Mesenchymal stem cell (in vitro differentiated cells and primary cell): ENCODE measurements around the gene SNED1.

Experiments
- DNase-seq: peaks from one replicate; pipeline ENCODE4 v3.0.0-alpha.2; 2013
- H2AFZ ChIP-seq: one replicate; pipeline ENCODE4 v1.6.1; 2013; ENCODE audit warnings: low read depth, mild to moderate bottlenecking, control low read depth, inconsistent platforms, low read length, moderate library complexity
- H2AK5ac ChIP-seq: 2 replicates; pipeline ENCODE4 v1.6.1; 2013; ENCODE audit warnings: low read length, moderate library complexity, mild to moderate bottlenecking, inconsistent platforms; ENCODE audit not compliant: severe bottlenecking
- H2BK120ac ChIP-seq: one replicate; pipeline ENCODE4 v1.6.1; 2013; ENCODE audit warnings: low read depth, mild to moderate bottlenecking, inconsistent platforms, low read length, moderate library complexity
- H2BK12ac ChIP-seq, 2 experiments: one replicate each; pipeline ENCODE4 v1.6.1; 2013; ENCODE audit warnings: inconsistent platforms in 2 of 2, low read length in 2 of 2, mild to moderate bottlenecking in 2 of 2, moderate library complexity in 2 of 2, control low read depth in 1 of 2
- H2BK15ac ChIP-seq: one replicate; pipeline ENCODE4 v1.6.1; 2013; ENCODE audit warnings: mild to moderate bottlenecking, low read depth, inconsistent platforms; ENCODE audit not compliant: poor library complexity, severe bottlenecking
- H2BK5ac ChIP-seq: 2 replicates; pipeline ENCODE4 v1.6.1; 2013; ENCODE audit warnings: low read depth, mild to moderate bottlenecking, low read length, control low read depth, inconsistent platforms; ENCODE audit not compliant: poor library complexity, severe bottlenecking
- H3K14ac ChIP-seq, 2 experiments: one replicate each; pipeline ENCODE4 v1.6.1; 2013; ENCODE audit warnings: inconsistent platforms in 2 of 2, low read length in 2 of 2, control low read depth in 1 of 2, mild to moderate bottlenecking in 1 of 2, moderate library complexity in 1 of 2
- H3K18ac ChIP-seq, 2 experiments: one replicate each; pipeline ENCODE4 v1.6.1; 2013; ENCODE audit warnings: inconsistent platforms in 2 of 2, low read length in 2 of 2, control low read depth in 1 of 2, low read depth in 1 of 2, mild to moderate bottlenecking in 1 of 2
- H3K23ac ChIP-seq, 2 experiments: one replicate each; pipeline ENCODE4 v1.6.1; 2013; ENCODE audit warnings: inconsistent platforms in 2 of 2, low read length in 2 of 2, mild to moderate bottlenecking in 2 of 2, moderate library complexity in 2 of 2, control low read depth in 1 of 2
- H3K27ac ChIP-seq: 2 replicates; pipeline ENCODE4 v1.5.1; 2013; ENCODE audit warnings: mild to moderate bottlenecking, moderate library complexity, low read length, control low read depth, inconsistent platforms; ENCODE audit not compliant: poor library complexity, severe bottlenecking
- H3K27me3 ChIP-seq, 2 experiments: 2 replicates each; pipeline versions ENCODE4 v1.6.1 to v1.7.0; 2013; ENCODE audit warnings: low read length in 2 of 2, mild to moderate bottlenecking in 2 of 2, moderate library complexity in 2 of 2, control low read depth in 1 of 2, inconsistent platforms in 1 of 2; ENCODE audit not compliant: control insufficient read depth in 1 of 2, insufficient read depth in 1 of 2
- H3K36me3 ChIP-seq, 2 experiments: 2 replicates each; pipeline versions ENCODE4 v1.6.1 to v1.7.0; 2013; ENCODE audit warnings: low read length in 2 of 2, control low read depth in 1 of 2, inconsistent platforms in 1 of 2, low read depth in 1 of 2, mild to moderate bottlenecking in 1 of 2; ENCODE audit not compliant: insufficient read depth in 2 of 2, control insufficient read depth in 1 of 2
- H3K4ac ChIP-seq, 2 experiments: one replicate each; pipeline ENCODE4 v1.6.1; 2013; ENCODE audit warnings: inconsistent platforms in 2 of 2, low read length in 2 of 2, mild to moderate bottlenecking in 2 of 2, moderate library complexity in 2 of 2, control low read depth in 1 of 2, low read depth in 1 of 2
- H3K4me1 ChIP-seq: 2 replicates; pipeline ENCODE4 v1.6.1; 2013; ENCODE audit warnings: low read depth, low read length, control low read depth; ENCODE audit not compliant: control insufficient read depth, insufficient read depth
- H3K4me2 ChIP-seq: 2 replicates; pipeline ENCODE4 v1.6.1; 2013; ENCODE audit warnings: low read length, mild to moderate bottlenecking, inconsistent platforms; ENCODE audit not compliant: poor library complexity, severe bottlenecking
- H3K4me3 ChIP-seq, 2 experiments: 2 replicates each; pipeline versions ENCODE4 v1.5.1 to v1.7.0; 2013; ENCODE audit warnings: low read length in 2 of 2, mild to moderate bottlenecking in 2 of 2, control low read depth in 1 of 2, low read depth in 1 of 2; ENCODE audit not compliant: insufficient read depth in 1 of 2
- H3K79me1 ChIP-seq: replicated peaks from 2 replicates; pipeline ENCODE4 v1.6.1; 2013; ENCODE audit warnings: mild to moderate bottlenecking, control low read depth, low read length, inconsistent platforms; ENCODE audit not compliant: poor library complexity, severe bottlenecking
- H3K9ac ChIP-seq: 2 replicates; pipeline ENCODE4 v1.7.0; 2013; ENCODE audit warnings: mild to moderate bottlenecking, low read length, moderate library complexity
- H3K9me3 ChIP-seq: 2 replicates; pipeline ENCODE4 v1.7.0; 2013; ENCODE audit warnings: mild to moderate bottlenecking, low read length; ENCODE audit not compliant: control insufficient read depth
- H4K8ac ChIP-seq: one replicate; pipeline ENCODE4 v1.6.1; 2013; ENCODE audit warnings: inconsistent platforms, mild to moderate bottlenecking, low read length, moderate library complexity
- H4K91ac ChIP-seq: one replicate; pipeline ENCODE4 v1.6.1; 2013; ENCODE audit warnings: mild to moderate bottlenecking, low read length, inconsistent platforms
- WGBS: methylation state at CpG from one replicate; pipeline ENCODE4 v1.1.7; 2013; ENCODE audit warnings: mixed read lengths; 5-methylcytosine and 5-hydroxymethylcytosine counted together

The SNED1 gene

DNA sequence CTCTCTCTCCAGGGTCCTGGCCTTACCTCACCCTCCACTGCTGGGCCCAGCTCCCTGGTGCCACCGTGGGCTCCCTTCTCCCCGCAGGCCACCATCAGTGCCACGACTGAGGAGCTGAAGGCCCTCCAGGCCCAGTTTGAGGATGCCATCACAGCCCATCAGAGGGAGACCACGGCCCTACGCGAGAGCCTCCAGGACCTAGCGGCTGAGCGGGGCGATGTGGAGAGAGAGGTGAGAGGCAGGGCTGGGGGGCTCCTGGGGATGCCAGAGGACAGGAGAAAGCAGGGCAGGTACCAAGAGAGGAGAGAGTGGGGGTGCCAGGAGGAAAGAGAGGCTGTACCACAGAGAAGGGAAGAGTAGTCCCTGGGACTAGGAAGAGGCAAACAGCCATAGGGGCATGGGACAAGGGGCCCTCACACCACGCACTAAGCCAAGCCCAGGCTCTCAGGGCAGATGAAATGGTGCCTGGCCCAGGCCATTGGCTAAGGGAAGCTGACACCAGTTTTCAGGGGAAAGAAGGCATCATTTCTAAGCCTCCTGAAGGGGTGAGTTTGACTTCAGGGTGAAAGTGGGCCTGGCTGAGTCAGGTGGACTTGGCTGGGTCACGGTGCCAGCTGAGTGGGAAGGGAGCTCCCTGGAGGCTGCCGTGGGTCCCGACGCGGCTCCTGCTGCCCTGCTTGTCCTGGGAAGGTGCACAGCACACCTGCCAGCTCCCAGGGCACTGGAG, 39.0 kb upstream of the SNED1 start:
- H2BK120ac ChIP-seq, result peak overlapping the region; percentile 27
- H3K27me3 ChIP-seq, result peaks cover 3 to 23% of the 10 kb centered on the region in 2 experiments
- H3K36me3 ChIP-seq, result no peaks in the 10 kb centered on the region
- H2AK5ac ChIP-seq, result no peak overlapping the region
- DNase-seq, result no peak
- H3K9me3 ChIP-seq, result no peaks in the 10 kb centered on the region
- H3K4ac ChIP-seq, result peak overlapping the region; percentile 53 to 75
- WGBS, result 95% methylated on average over 14 of the region's 15 CpGs
- peak overlapping the region; percentile 65 to 82 for H2BK12ac ChIP-seq
- peak overlapping the region in 1 of 2 experiments; percentile 94 for H3K23ac ChIP-seq
- no peaks in the 10 kb centered on the region for H3K79me1 ChIP-seq
- H3K14ac ChIP-seq, result peak overlapping the region in 1 of 2 experiments; percentile 61
- no peak overlapping the region for H3K4me2 ChIP-seq
- peak overlapping the region; percentile 84 for H4K8ac ChIP-seq
- H2AFZ ChIP-seq, result no peak overlapping the region
- peaks cover 6% of the 10 kb centered on the region for H3K4me1 ChIP-seq
- no peak overlapping the region for H2BK5ac ChIP-seq
- no peak overlapping the region for H3K4me3 ChIP-seq
- H3K18ac ChIP-seq, result peak overlapping the region; percentile 45 to 90
- H4K91ac ChIP-seq, result peak overlapping the region; percentile 92
- no peak overlapping the region for H3K27ac ChIP-seq
- peak overlapping the region; percentile 64 for H2BK15ac ChIP-seq
- no peak overlapping the region for H3K9ac ChIP-seq

- Histone ChIP-seq H3K4me2 (no peak overlapping the region), H4K91ac (peak overlapping the region; percentile 92), H3K36me3 (no peaks in the 10 kb centered on the region), H2AK5ac (no peak overlapping the region), H2BK120ac (peak overlapping the region; percentile 27), H3K4me3 (no peak overlapping the region), H3K4me1 (peaks cover 6% of the 10 kb centered on the region), H3K9me3 (no peaks in the 10 kb centered on the region), H3K4ac (peak overlapping the region; percentile 74 to 75), H3K14ac (peak overlapping the region in 1 of 2 experiments; percentile 80), H4K8ac (peak overlapping the region; percentile 84), H3K79me1 (no peaks in the 10 kb centered on the region), H2BK15ac (no peak overlapping the region), H3K18ac (peak overlapping the region; percentile 45 to 90), H3K27me3 (peaks cover 0 to 17% of the 10 kb centered on the region in 2 experiments), H2AFZ (no peak overlapping the region), H3K23ac (no peak overlapping the region), H2BK5ac (no peak overlapping the region), H3K27ac (no peak overlapping the region), H2BK12ac (peak overlapping the region; percentile 65 to 82), H3K9ac (peak overlapping the region; percentile 51)
- 79% methylated on average over 14 of the region's 14 CpGs for WGBS
- DNase-seq, result no peak
Measured at GRCh38 chr2:240959941-240960308, 38.5 kb upstream of the SNED1 start.

GRCh38 chr2:240960309-240960970, 38.0 kb upstream of the SNED1 start:
- Histone ChIP-seq H3K14ac (peak overlapping the region in 1 of 2 experiments; percentile 74), H2BK15ac (no peak overlapping the region)
- WGBS, result 46% methylated on average over 28 of the region's 28 CpGs

More at GRCh38 chr2:240960309-240960970, 38.0 kb upstream of the SNED1 start:
- peak overlapping the region; percentile 84 for H4K8ac ChIP-seq
- H3K18ac ChIP-seq, result peak overlapping the region; percentile 88 to 90
- H3K23ac ChIP-seq, result no peak overlapping the region
- peak; percentile 69 for DNase-seq
- H2BK120ac ChIP-seq, result peak overlapping the region; percentile 56
- H3K36me3 ChIP-seq, result no peaks in the 10 kb centered on the region
- peak overlapping the region in 1 of 2 experiments; percentile 9 for H3K4me3 ChIP-seq
- peak overlapping the region; percentile 92 for H4K91ac ChIP-seq
- no peak overlapping the region for H2AK5ac ChIP-seq
- H2BK5ac ChIP-seq, result no peak overlapping the region
- H3K9ac ChIP-seq, result peak overlapping the region; percentile 51
- peaks cover 6% of the 10 kb centered on the region for H3K4me1 ChIP-seq
- peak overlapping the region; percentile 74 to 75 for H3K4ac ChIP-seq
- H3K27me3 ChIP-seq, result peaks cover 0 to 12% of the 10 kb centered on the region in 2 experiments
- no peak overlapping the region for H2AFZ ChIP-seq
- no peaks in the 10 kb centered on the region for H3K79me1 ChIP-seq
- no peak overlapping the region for H3K4me2 ChIP-seq
- no peaks in the 10 kb centered on the region for H3K9me3 ChIP-seq
- H2BK12ac ChIP-seq, result peak overlapping the region; percentile 65 to 80
- no peak overlapping the region for H3K27ac ChIP-seq
